Fibroblast of upper back skin (primary cell): ENCODE data around the gene ATP10A.
"Not testable (repeated sequence)": the region's sequence is repeated elsewhere in the genome, so short reads cannot be mapped to it uniquely, and the experiment has no call there.

Experiments used
- DNase-seq: peaks from one replicate; pipeline ENCODE4 v3.0.0-alpha.2; 2013

Gene ATP10A

GRCh38 chr15:25673972-25674371 is 189.2 kb downstream of the ATP10A start:
- no peak for DNase-seq

GRCh38 chr15:25673351-25673750 is 189.8 kb downstream of the ATP10A start:
- DNase-seq, result no peak

DNA sequence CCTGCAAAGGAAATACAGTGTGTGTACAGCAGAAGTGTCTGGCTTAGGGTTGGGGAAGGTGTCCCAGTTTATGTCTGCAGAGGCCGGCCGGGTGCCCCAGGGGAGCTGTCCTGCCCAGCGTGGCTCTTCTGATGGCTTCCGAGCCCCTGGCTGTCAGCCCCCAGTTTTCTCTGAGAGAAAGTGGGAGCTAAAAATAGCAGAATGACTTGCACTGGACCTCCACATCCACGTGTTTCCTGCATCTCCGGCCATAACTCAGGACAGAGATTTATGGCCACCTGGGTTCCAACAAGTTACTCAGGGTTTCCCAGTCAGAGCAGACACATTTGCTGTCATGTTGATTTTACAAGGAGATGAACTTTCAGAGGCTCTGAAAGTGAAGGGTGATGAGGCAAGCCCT is 192.0 kb downstream of the ATP10A start:
- DNase-seq, result peak; percentile 63

DNA sequence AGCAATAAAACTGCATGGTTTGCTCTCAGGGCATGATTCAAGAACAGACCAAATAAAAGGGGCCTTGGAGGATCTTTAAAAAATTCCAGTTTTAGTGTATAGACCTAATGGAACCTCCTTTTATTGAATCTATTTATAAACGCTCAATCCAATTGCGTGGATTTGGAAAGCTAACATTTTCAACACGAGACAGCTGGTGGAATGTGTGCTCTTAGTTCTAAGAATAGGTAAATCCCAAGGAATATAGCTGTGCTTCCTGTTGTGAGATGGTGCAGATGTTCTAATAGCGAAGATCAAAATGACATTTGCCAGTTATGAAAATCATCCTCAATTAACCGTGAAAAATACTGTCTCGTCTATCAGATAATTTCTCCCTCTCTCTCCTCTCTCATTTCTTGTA is 192.5 kb downstream of the ATP10A start:
- DNase-seq, result no peak

DNA sequence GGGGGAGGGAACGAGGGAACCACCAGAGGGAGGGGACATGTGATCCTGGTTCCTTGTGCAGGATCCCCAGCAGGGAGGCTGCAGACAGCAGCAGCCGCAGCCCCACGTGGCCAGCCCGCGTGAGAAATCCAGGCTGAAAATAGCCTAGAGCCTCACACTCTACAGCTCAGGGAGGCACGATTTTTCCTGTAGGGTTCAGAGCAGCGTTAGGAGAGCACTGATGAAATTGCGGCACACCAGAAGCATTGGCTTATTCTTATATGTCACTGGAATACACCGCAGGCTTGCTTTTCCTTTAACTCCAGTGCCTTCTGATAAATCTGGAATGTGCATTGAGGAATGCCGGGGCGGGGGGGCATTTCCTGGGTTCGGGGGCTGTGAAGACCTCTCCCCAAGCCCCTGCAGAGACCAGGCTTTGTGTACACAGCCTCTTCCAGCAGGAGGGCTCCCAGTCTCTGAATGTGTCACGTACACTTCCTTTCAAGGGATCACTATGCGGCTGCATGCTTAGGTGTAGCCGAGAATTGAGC is 193.0 kb downstream of the ATP10A start:
- DNase-seq, result peak; percentile 90

DNA sequence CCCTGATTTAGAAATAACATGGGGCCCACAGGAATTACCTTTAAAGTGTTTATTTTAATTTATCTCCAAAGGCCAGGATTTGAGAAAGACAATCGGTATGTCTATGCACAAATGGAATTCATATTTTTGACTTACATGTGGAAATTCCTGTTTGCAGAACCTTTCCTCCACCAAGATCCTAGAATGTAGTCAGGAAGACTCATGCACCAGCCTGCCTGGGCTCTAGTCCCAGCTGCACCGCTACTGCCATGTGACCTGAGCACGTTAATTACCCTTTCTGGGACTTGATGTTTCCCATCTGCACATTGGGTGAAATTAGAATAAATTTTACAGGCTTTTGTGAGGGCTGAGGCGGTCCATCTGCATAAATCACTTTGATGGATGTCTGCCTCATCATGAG is 194.2 kb downstream of the ATP10A start:
- peak; percentile 29 for DNase-seq

DNA sequence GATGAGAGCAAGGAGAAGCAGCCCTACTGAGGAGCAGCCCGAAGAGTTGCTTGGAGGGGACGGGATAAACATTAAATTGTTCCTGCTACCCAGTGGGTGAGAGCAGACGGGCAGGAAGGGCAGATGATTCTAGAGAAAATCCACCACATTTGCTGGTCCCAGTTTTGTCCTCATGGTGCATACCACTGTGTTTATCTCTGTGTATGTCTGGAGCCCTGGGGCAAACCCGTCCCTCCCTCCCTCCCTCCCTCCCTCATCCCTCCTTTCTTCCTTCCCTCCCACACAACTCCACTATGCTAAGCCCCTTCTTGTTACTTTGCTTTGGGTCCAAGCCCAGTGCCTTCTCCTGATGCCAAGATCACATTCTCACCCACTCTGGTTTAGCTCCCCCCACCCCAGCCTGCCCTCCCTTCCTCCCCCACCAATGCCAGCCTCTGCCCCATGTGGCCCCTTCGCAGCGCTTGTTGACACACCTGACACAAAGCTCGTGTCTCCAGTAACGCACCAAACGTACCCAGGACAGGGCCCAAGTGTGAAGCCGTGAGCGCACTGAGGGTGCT is 194.8 kb downstream of the ATP10A start:
- DNase-seq, result no peak

GRCh38 chr15:25667829-25668228 is 195.3 kb downstream of the ATP10A start:
- no peak for DNase-seq

DNA sequence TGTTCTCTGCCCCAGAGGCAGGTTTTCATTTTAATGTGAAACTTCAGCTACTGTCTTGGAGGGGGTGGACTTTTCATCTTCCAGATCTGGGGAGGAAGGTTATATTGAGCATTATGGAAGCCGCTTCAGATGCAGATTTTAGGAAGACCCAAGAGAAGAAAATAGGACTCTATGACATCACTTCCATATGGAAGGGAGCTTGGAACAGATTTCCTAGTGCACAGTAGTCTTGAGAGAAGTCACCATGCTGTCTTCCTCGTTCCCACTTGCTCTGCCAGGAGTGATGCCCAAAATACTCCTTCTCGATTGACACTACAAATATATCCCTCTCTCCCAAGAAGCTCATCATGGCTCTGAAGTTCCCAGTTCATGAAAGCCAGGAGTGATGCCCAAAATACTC is 197.2 kb downstream of the ATP10A start:
- DNase-seq, result no peak

- peak; percentile 28 for DNase-seq
Measured at GRCh38 chr15:25664761-25665160, 198.4 kb downstream of the ATP10A start.

- no peak for DNase-seq
Measured at GRCh38 chr15:25663515-25663914, 199.6 kb downstream of the ATP10A start.

- DNase-seq, result no peak
Measured at GRCh38 chr15:25661898-25662297, 201.2 kb downstream of the ATP10A start.

GRCh38 chr15:25659251-25659650 is 203.9 kb downstream of the ATP10A start:
- DNase-seq, result no peak

DNA sequence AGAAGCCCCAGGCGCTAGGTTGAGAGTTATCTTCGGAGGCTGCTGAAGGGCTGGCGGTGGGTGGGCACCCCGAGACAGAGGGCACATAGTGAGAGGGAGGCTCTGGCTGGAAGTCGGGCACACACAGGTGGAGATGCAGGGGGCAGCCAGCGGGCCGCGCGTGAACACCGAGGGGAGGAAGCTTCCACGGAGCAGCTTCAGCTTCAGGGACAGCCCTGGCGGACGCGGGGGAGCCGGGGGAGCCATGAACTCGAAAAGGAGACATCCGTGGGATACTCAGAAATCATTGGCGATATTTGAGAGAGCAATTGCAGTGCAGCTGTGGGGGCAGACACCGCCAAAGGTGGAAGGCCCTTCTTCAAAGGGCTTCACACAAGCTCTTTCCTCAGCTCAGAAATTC is 204.6 kb downstream of the ATP10A start:
- DNase-seq, result no peak

DNA sequence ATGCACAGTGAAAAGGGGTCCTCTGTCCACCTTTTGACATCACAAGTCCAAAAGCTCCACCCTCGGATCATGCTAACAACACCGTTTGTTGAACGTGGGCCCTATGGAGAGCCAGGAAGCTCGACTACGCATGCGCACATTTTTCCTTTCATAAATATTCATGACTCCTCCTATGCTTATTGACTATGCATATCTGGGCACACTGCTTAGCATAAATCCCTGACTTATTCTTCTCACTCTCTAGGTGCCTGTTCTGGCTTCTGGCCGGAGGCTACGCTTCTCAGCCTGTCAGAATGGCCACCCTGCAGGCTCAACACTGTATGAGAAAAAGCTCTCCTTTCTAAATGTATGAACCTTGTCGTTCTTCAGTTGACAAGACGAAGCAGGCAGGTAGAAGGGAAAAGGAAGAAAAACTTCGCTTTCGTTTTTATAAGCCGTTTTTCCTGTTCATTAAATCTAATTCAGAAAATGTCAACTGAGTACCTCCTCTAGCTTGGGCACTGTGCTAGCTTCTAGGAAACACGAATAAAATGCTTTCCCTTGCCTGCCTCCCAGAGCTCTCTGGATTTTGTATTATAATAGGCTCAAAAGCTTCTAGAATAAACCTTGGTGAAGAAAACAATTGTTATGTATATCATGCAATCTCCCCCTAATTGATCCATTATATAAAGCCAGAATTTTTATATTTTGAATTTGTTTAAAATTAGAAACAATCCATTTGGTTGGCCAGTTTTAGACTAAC is 207.7 kb downstream of the ATP10A start:
- DNase-seq, result no peak

DNA sequence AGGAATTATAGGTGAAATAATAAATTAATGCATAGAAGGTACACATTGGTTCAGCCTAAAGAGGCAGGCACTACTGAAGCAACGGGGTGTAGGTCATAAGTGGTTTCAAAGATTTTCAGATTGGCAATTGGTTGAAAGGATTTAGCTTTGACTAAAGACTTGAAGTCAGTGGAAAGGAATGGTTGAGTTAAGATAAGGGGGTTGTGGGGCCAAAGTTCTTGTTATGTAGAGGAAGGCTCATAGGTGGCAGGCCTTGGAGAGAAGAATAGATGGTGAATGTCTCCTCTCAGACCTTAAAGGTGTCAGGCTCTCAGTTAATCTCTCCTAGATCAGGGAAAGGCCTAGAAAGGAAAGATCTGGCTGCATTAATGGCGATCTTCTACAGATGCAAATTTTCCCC is 209.8 kb downstream of the ATP10A start:
- no peak for DNase-seq

GRCh38 chr15:25652704-25653103 is 210.4 kb downstream of the ATP10A start:
- DNase-seq, result no peak

- no peak for DNase-seq
Measured at GRCh38 chr15:25649390-25649789, 213.7 kb downstream of the ATP10A start.

DNA sequence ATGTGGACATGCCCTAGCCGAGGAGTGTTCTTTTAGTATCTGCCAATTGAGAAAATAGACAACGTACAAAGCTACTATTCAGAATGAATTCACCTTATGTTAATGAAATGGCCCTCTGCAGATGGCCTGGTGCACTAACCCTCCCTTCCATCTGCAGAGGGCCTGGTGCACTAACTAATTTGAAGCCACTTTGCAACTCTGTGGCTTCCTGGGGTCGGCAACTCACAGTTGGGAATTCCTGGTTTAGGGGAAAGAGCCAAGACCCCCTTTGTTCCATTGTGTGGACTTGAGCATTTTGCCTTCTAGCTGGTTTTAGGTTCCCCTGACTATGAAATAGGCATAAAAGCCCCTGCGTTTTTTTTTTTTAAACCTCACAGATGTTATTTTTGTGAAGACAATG is 220.0 kb downstream of the ATP10A start:
- no peak for DNase-seq

- no peak for DNase-seq
Measured at GRCh38 chr15:25641762-25642161, 221.4 kb downstream of the ATP10A start.

DNA sequence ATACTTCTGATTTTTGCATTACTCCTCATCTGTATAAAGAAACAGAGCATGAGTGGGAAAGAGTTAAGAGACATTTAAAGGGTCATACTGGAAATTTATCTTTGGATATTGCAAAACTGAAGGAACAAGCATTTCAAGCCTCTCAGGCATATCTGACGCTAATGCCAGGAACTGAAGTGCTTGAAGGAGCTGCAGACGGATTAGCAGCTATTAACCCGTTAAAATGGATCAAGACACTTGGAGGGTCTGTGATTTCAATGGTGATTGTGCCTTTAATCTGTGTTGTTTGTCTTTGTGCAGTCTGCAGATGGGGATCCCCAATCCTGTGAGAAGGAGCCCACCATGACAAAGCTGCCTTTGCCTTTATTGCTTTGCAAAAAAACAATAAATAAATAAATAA is 221.8 kb downstream of the ATP10A start:
- DNase-seq, result no peak

- not testable (repeated sequence) for DNase-seq
Measured at GRCh38 chr15:25640959-25641358, 222.2 kb downstream of the ATP10A start.

GRCh38 chr15:25640381-25640780 is 222.7 kb downstream of the ATP10A start:
- DNase-seq, result no peak

DNA sequence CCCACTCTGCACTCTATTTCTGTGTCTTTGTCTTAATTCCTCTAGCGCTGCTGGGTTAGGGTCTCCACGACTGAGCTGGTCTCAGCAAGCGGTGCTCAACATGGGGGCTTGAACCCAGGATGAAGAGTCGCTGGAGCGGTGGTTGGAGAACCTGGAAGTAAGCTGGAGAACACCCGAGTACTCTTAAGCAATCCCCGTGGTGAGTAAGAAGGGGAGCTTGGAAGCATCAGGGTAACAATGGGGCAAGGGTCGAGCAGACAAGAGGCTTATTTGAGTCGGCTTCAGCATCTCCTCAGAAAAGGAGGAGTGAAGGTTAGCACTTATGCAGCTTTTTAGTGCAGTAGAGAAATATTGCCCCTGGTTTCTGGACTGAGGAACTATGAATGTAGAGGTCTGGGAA is 226.6 kb downstream of the ATP10A start:
- not testable (repeated sequence) for DNase-seq

DNA sequence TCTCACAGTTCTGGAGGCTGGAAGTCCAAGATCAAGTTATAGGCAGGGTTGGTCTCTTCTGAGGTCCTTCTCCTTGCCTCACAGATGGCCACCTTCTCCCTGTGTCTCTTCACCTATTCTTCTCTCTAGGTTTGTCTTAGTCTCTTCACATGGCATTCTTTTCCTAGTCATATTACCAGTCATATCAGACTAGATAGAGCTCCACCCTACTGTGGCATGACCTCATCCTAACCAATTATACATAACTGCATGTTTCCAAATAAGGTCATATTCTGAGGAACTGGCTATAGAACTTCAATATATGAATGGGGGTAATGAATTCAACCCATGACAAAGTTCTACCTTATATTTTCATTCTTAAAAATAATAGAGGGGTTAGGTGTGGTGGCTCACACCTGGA is 227.9 kb downstream of the ATP10A start:
- DNase-seq, result peak; percentile 10
